ENCODE measurements around the gene CRYGS. TPM values are rescaled to one million over a fixed set of nuclear protein-coding genes. Genes with fewer than 3 reads are reported as not detected.

Gene CRYGS
- total RNA-seq, 1 experiment from 2014 or later, result 7.2 TPM

DNA sequence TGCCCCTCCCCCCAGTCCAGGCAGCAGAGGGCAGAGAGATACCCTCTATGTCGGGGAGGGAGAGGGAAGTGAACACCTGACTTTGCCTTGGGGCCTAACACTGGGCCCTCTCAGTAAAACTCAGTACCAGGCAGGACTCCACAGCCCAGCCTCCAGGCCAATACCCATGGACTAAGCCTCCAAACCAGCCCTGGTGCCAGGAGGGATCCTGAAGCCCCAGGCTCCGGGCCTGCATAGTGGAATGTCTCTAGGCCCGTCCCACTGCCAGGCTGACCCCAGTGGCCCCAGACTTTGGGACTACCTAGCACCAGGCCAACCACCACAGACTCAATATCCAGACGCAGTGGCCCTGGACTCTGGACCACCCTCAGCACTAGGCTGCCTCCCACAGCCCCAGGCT is 46.6 kb downstream of the CRYGS start:
- H3K9me3 Mint-ChIP-seq (ENCODE audit: low read depth, unreplicated experiment), result peaks cover 5% of the 10 kb centered on the region
- TF ChIP-seq, protein P1, sequence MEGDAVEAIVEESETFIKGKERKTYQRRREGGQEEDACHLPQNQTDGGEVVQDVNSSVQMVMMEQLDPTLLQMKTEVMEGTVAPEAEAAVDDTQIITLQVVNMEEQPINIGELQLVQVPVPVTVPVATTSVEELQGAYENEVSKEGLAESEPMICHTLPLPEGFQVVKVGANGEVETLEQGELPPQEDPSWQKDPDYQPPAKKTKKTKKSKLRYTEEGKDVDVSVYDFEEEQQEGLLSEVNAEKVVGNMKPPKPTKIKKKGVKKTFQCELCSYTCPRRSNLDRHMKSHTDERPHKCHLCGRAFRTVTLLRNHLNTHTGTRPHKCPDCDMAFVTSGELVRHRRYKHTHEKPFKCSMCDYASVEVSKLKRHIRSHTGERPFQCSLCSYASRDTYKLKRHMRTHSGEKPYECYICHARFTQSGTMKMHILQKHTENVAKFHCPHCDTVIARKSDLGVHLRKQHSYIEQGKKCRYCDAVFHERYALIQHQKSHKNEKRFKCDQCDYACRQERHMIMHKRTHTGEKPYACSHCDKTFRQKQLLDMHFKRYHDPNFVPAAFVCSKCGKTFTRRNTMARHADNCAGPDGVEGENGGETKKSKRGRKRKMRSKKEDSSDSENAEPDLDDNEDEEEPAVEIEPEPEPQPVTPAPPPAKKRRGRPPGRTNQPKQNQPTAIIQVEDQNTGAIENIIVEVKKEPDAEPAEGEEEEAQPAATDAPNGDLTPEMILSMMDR (IDR thresholded peaks at IDR 0.05; ENCODE audit: unreplicated experiment), result no peak
- H3K36me3 Mint-ChIP-seq (ENCODE audit: insufficient read depth, unreplicated experiment), result no peaks in the 10 kb centered on the region
- intact Hi-C loops (cut with micrococcal nuclease; ENCODE audit: unreplicated experiment), result no loop called here
- peaks cover 2% of the 10 kb centered on the region for H3K4me1 Mint-ChIP-seq (ENCODE audit: low read depth, unreplicated experiment)
- DNase-seq, result no peak
- BruUV-seq (replicated peaks), result no TSS peak
- CTCF ChIA-PET, result interaction anchor here (0.6 kb wide), 1 partner anchor 43 kb away, joined by 3 read pairs; no protein-coding TSS in a partner anchor
- peaks cover 88% of the 10 kb centered on the region for H3K27me3 Mint-ChIP-seq (ENCODE audit: unreplicated experiment)
- H3K4me3 Mint-ChIP-seq (ENCODE audit: low read depth, unreplicated experiment), result no peak overlapping the region
- H3K27ac Mint-ChIP-seq (ENCODE audit: unreplicated experiment), result no peak overlapping the region

DNA sequence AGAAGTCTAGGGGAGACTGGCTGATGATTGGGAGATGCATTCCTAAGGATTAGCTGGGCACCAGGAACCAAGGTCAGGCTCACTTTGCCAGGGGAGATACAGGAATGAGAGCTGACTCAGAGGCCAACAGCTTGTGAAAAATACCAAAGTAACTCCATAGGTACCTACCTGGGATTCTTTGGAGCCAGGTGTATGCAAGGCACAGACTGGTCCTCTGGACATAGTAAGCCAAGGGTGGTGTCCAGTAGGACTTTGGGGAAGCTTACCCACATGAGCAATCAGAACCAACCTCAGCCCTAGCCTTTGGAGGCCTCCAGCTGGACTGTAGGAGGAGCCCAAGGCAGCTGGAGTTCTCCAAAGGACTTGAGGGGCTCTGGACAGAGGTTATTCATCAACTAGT is 47.5 kb downstream of the CRYGS start:
- no peak for DNase-seq
- no TSS peak for BruUV-seq (replicated peaks)
- intact Hi-C loops (cut with micrococcal nuclease; ENCODE audit: unreplicated experiment), result no loop called here
- no peaks in the 10 kb centered on the region for H3K4me1 Mint-ChIP-seq (ENCODE audit: low read depth, unreplicated experiment)
- peaks cover 5% of the 10 kb centered on the region for H3K9me3 Mint-ChIP-seq (ENCODE audit: low read depth, unreplicated experiment)
- CTCF ChIA-PET, result interaction anchor here (0.5 kb wide), 1 partner anchor 72 kb away, joined by 3 read pairs; no protein-coding TSS in a partner anchor
- H3K4me3 Mint-ChIP-seq (ENCODE audit: low read depth, unreplicated experiment), result no peak overlapping the region
- H3K27me3 Mint-ChIP-seq (ENCODE audit: unreplicated experiment), result peaks cover 88% of the 10 kb centered on the region
- TF ChIP-seq, protein P1 (IDR thresholded peaks at IDR 0.05; ENCODE audit: unreplicated experiment), result no peak
- no peak overlapping the region for H3K27ac Mint-ChIP-seq (ENCODE audit: unreplicated experiment)
- no peaks in the 10 kb centered on the region for H3K36me3 Mint-ChIP-seq (ENCODE audit: insufficient read depth, unreplicated experiment)

DNA sequence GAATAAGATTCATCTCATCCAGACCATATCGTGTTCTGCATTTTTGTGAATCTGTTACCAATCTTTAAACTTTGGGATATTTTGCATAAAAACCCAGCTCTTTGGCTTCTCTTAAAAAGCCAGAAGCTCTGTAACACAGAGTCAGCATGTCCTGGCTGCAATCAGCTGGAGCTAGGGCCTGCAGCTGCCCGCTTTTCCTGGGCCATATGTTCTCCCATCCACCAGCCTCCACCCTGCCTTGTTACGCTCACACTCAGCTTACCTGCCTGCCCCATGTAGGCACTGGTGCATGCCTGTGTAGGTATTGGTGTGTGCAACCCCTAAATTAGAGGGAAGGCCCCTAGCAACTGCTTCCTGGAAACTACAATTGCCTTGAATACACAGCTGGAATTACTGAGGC is 48.2 kb downstream of the CRYGS start:
- Mint-ChIP-seq H3K27ac (ENCODE audit: unreplicated experiment) (no peak overlapping the region), H3K9me3 (ENCODE audit: low read depth, unreplicated experiment) (peaks cover 5% of the 10 kb centered on the region), H3K27me3 (ENCODE audit: unreplicated experiment) (peaks cover 88% of the 10 kb centered on the region), H3K4me1 (ENCODE audit: low read depth, unreplicated experiment) (no peaks in the 10 kb centered on the region), H3K4me3 (ENCODE audit: low read depth, unreplicated experiment) (no peak overlapping the region), H3K36me3 (ENCODE audit: insufficient read depth, unreplicated experiment) (no peaks in the 10 kb centered on the region)
- intact Hi-C loops (cut with micrococcal nuclease; ENCODE audit: unreplicated experiment), result no loop called here
- TF ChIP-seq, protein P1 (IDR thresholded peaks at IDR 0.05; ENCODE audit: unreplicated experiment), result no peak
- no peak for DNase-seq
- BruUV-seq (replicated peaks), result no TSS peak
- CTCF ChIA-PET, result interaction anchor here (0.5 kb wide), 1 partner anchor 71 kb away, joined by 3 read pairs; no protein-coding TSS in a partner anchor

DNA sequence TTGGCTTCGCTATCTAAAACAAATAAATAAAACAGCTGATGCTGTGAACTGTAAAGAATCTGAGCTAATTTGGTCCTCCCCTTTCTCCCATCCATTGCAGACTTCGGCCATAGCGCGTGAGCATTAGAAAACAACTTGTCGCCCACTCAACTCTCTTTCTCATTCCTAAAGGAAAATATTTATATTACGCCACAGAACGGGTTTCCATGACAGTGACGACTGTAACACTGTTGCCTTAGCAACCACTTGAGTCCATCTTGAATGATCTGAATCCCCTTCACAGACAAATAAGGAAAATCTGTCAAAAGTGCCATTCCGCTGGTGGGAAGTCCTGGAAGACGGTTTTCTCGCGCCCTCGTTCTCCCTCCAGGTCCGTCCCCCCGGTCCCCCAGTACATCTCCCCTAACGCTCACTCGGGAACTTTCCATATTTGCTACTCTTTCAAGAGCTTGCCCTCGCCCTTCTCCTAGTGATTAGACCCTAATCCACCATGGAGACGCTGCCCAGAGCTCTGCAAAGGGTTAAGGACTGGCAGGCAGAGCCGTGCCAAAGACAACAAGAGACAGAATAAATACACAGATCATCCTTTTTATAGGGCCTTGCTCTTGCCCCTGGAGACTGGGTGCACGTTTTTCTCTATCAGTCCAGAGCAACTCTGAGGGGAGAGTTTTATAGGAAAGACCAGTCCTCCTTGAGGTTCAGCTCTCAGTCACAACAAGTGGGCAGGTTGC is 50.5 kb downstream of the CRYGS start:
- Mint-ChIP-seq H3K9me3 (ENCODE audit: low read depth, unreplicated experiment) (no peaks in the 10 kb centered on the region), H3K27me3 (ENCODE audit: unreplicated experiment) (peaks cover 87% of the 10 kb centered on the region), H3K27ac (ENCODE audit: unreplicated experiment) (no peak overlapping the region), H3K36me3 (ENCODE audit: insufficient read depth, unreplicated experiment) (no peaks in the 10 kb centered on the region), H3K4me3 (ENCODE audit: low read depth, unreplicated experiment) (no peak overlapping the region), H3K4me1 (ENCODE audit: low read depth, unreplicated experiment) (no peaks in the 10 kb centered on the region)
- DNase-seq, result no peak
- no TSS peak for BruUV-seq (replicated peaks)
- intact Hi-C loops (cut with micrococcal nuclease; ENCODE audit: unreplicated experiment), result no loop called here
- CTCF ChIA-PET, result interaction anchor here (0.6 kb wide), 3 partner anchors 13 to 1293 kb away, joined by 3 read pairs; no protein-coding TSS in a partner anchor
- TF ChIP-seq, protein P1 (IDR thresholded peaks at IDR 0.05; ENCODE audit: unreplicated experiment), result no peak
